CD4-positive, alpha-beta T cell treated with Interleukin-4 for 4 hours (primary cell): ENCODE data around the gene KIF26A.

Source experiments
- DNase-seq: peaks from one replicate; pipeline ENCODE4 v3.0.0-alpha.2; 2020

The KIF26A gene

GRCh38 chr14:104113631-104114420, 24.6 kb upstream of the KIF26A start:
- no peak for DNase-seq

GRCh38 chr14:104114421-104115130, 23.8 kb upstream of the KIF26A start:
- no peak for DNase-seq

DNA sequence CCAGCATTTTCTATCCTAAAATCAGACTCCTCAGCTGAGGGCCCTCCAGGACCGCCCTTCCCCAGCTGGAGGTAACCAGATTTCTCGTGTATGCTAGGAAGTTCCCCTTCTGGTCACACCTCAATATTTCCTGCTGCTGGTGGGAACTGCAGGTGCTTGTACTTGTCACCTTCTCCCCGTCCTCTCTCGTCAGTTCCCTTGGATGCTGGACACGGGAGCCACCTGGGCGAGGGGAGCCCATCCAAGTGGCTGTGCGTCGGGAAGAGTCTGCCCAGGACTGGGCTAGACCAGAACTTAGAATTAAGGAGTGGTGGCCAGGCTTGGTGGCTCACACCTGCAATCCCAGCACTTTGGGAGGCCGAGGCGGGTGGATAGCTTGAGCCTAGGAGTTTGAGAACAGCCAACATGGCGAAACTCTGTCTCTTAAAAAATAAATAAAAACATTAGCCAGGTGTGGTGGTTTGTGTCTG, 23.2 kb upstream of the KIF26A start:
- DNase-seq: no peak

DNA sequence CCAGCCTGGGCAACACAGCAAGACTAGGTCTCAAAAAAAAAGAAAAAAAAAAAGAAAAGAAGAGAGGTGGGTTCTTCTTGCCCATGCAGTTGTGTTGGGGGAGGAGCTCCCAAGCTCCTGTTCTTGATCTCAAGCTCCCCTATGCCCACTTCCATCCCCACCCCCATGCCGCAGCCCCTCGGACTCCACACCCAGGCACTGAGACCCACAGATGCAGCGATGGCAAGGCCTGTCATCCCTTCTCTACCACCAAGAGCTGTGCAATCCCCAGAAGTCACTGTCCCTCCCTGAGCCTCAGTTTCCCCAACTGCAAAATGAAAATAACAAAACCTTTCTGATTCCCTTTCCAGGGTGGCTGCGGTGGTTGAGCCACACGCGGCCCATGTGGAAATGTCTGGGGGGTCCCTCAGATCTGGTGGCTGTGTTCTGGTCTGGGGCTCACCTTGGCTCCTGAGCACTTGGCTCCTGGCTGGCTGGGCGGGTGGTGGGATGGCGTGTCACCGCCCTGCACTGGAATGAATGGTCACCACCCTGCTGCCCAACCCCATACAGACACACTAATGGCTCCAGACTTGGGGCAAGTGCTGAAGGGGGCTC, 22.6 kb upstream of the KIF26A start:
- no peak for DNase-seq

DNA sequence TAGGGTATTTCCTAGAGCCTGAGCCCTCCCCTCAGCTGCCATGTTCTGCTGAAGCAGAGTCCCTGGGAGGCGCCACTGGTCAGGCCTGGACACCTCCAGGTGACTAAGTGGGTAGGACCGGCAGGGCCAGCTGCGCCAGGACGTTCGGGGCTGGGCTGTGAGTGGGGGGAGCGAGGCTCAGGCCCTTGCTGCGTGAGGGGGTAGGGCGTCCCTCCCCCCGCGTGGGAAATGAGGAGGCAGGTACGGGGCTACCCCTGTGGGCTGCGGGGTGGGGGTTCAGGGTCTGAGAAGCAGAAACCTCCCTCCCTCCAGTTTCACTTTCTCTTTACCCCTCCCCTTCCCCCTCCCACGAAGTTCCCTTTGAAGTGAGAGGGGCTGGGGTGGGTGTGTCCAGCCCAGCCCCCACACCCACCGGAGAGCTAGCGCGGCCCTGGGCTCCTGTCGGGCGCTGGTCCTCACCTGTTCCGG, 22.1 kb upstream of the KIF26A start:
- DNase-seq: no peak

DNA sequence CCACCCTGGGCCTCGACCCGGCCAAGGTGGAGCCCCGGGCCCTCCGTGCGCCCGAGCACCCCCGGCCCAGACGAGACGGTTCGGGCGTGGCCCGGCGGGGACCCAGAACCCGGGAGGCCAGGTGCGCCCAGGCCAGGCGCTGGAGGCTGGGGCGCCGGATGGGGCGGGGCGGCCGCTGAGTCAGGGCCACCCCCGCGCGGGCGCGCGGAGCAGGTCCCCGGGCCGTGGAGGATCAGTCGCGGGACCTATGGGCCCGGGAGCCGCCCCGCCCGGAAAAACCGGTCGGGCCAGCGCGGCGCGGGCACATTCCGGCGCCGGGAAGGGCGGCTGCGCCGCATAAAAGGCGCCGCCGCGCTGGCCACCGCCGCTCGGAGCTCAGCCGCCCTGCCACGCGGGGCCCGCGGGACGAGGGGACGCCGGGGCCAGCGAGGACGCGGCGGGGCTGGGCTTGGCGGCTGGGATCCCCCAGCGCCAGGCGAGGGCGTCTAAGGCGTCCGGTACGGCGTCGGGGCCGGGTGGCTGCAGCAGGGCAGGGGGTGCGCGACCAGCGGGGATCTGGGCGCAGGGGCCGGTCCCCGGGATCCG, 21.5 kb upstream of the KIF26A start:
- no peak for DNase-seq

DNA sequence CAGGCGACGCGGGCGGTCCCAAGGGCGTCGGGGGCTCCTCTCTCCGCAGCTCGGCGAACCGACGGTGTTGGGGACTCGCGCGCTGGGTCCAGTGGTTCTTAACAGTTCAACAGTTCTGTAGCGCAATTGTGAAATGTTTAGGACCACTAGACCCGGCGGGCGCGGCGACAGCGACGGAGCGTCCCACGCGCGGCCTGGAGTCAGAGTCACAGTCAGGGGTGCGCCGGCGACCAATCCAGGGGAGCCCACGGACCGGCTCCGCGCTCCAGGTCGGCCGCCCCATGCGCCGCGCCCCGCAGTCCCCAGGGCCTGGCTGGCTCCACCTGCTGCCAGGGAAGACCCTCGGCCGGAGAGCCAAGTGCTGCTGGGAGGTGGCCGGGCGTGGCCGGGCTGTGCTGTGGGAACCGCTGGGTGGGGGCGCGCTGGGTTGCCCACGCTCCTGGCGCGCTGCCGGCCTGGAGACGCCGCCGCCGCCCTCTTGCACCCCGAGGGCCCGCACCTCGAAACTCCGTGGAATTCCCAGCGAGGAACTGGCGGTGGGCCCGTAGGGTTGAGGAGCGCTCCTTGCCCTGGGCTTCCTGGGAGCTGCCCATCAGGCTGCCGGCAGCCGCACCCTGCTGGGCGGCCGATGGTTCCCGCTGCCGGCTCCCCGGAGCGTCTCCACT, 20.9 kb upstream of the KIF26A start:
- DNase-seq: no peak

GRCh38 chr14:104118006-104118844, 20.2 kb upstream of the KIF26A start:
- DNase-seq: no peak

DNA sequence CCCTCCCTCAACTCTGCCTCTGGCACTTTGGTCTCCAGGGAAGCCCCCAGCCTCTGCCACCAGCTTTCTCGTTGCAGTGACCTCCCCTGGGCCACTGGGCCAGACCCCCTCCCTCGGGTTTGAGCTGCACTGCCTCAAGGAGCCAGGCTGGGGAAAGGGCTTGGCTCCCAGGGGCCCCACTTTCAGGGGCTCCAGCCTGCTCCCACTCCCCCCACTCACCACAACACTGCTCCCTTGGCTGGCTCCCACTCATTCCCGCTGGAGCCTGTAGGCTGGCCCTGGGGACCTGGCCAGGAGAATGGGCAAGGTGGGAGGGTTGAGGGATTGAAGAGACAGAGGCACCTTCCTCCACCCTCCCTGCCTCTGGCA, 19.3 kb upstream of the KIF26A start:
- no peak for DNase-seq

GRCh38 chr14:104119488-104120251, 18.7 kb upstream of the KIF26A start:
- DNase-seq: no peak

DNA sequence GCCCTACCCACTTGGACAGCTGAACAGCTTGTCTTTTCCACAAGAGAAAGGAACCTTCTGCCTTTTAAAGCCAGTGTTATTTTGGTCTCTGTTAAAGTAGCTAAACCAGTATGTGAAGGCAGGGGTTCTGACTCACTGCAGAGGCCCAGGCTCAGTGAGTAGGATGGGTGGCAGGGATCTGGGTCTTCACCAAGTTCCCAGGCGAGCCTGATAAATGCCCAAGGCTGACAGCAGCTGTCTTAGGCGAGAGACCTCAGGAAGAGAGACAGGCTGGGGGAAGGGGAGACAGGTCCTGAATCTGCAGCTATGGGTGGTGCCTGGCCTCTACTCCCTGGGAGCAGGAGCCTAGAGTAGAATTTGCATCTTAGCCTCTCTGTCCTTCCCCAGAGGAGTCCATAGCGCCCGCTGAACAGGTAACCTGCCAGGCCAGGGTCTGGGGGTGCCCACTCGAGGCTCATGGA, 18.1 kb upstream of the KIF26A start:
- DNase-seq: no peak

- no peak for DNase-seq
These were observed 17.2 kb upstream of the KIF26A start for GRCh38 chr14:104121142-104121541.

DNA sequence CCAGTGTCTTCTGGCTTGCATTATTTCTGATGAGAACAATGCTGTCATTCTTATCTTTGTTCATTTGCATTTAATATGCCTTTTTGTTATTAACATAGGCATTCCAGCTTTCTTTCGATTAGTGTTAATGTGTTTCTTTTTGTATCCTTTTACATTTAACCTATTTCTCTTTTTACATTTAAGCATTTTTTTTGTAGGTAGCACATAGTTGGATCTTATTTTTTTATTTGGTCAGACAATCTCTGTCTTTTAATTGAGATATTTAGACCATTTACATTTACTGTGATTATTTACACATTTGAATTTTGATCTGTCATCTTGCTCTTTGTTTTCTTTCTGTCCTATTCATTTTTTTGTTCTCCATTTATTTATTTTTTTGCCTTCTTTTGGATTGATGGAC, 14.5 kb upstream of the KIF26A start:
- DNase-seq: no peak

DNA sequence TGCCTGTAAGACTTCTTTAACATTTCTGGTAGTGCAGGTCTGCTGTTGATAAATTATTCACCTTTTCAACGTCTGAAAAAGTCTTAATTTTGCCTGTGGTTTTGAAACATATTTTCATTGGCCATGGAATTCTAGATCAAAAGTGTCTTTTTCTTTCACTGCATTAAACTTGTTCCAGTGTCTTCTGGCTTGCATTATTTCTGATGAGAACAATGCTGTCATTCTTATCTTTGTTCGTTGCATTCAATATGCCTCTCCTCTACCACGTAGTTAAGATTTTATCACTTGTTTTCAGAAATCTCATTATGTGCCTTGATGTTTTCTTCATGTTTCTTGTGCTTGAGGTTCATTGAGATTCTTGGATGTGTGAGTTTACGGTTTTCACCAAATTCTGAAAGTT, 13.4 kb upstream of the KIF26A start:
- DNase-seq: no peak

GRCh38 chr14:104126753-104127152, 11.6 kb upstream of the KIF26A start:
- no peak for DNase-seq

DNA sequence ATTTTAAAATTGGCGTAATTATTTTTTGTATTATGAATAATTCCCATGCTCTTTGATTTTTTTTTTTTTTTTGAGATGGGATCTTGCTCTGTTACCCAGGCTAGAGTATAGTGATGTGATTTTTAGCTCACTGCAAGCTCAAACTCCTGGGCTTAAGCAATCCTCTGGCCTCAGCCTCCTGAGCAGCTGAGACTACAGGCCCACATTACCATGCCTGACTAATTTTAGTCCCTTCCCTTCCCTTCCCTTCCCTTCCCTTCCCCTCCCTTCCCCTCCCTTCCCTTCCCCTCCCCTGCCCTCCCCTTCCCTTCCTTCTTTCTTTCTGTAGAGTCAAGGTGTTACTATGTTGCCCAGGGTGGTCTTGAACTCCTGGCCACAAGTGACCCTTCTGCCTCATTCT, 9.4 kb upstream of the KIF26A start:
- no peak for DNase-seq

- DNase-seq: no peak
These were observed 8.8 kb upstream of the KIF26A start for GRCh38 chr14:104129556-104129955.

DNA sequence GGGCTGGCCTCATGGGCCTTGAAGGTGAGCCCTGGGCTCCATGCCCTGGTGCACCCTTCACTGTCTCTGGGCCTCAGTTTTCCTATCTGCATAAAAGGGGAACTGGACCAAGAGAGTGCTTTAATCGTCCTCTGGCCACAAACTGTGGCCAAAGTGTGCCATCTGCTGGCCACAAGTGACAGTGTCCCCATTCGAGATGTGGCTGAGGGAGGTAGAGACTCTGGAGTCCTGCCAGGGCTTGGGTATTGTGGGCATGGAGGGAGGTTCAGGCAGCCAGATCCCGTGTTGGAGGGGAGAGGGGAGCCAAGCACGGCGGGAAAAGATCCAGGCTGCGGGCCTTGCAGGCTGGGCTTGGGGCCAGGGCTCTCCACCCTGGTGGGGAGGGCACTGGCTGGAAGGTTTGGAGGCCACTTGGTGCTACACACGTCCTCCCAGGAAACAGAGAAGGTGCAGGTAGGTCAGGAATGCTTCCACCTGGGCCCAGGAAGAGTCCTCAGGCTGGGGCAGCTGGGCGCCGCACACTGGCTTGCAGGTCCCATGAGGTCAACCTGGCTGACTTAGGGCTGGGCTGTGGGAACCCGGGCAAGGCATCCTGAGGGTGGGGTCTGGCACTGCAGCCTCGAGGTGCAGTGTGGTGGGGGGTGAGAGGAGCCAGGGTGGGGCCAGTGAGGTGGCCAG, 7.3 kb upstream of the KIF26A start:
- no peak for DNase-seq

- no peak for DNase-seq
These were observed 6.2 kb upstream of the KIF26A start for GRCh38 chr14:104131968-104132732.

GRCh38 chr14:104132981-104133380, 5.4 kb upstream of the KIF26A start:
- DNase-seq: no peak
